Heart right ventricle (tissue), 16 donors: ENCODE results near the gene IP6K1. TPM values are rescaled to one million over a fixed set of nuclear protein-coding genes. Genes with fewer than 3 reads are reported as not detected.

Experiments used
- ATAC-seq, 8 donors: fragments of 200-7000 bp; cut with Tn5 transposase; one replicate each; pipeline ENCODE4 v1.9.1; 2020; ENCODE audit warnings: mild to moderate bottlenecking in 8 of 8, moderate library complexity in 8 of 8, moderate number of reproducible peaks in 1 of 8
- DNase-seq, 2 donors: peaks; one replicate each; pipeline ENCODE4 v3.0.0-alpha.2; 2020
- H3K27ac ChIP-seq, 10 donors: fragments of 200-600 bp; sonication (generic) in 2 of 10; one replicate each; pipeline versions ENCODE4 v1.5.0 to v1.8.0; 2020 to 2022; ENCODE audit warnings: mild to moderate bottlenecking in 3 of 10
- H3K27me3 ChIP-seq, 7 donors: fragments of 200-600 bp; one replicate each; pipeline ENCODE4 v1.8.0; 2021 to 2022; ENCODE audit warnings: mild to moderate bottlenecking in 2 of 7
- H3K36me3 ChIP-seq, 9 donors: fragments of 200-600 bp; sonication (generic) in 1 of 9; one replicate each; pipeline versions ENCODE4 v1.5.0 to v1.8.0; 2020 to 2022; ENCODE audit warnings: mild to moderate bottlenecking in 2 of 9
- H3K4me1 ChIP-seq, 9 donors: fragments of 200-600 bp; sonication (generic) in 1 of 9; one replicate each; pipeline versions ENCODE4 v1.5.0 to v1.8.0; 2020 to 2022; ENCODE audit warnings: mild to moderate bottlenecking in 4 of 9
- H3K4me3 ChIP-seq, 10 donors: fragments of 200-600 bp; sonication (generic) in 2 of 10; one replicate each; pipeline versions ENCODE4 v1.5.0 to v1.8.0; 2020 to 2022; ENCODE audit warnings: mild to moderate bottlenecking in 7 of 10, moderate library complexity in 2 of 10
- H3K9me3 ChIP-seq, 11 donors: fragments of 200-600 bp in 10 of 11; sonication (generic) in 2 of 11; one replicate each; pipeline versions ENCODE4 v1.5.0 to v1.8.0; 2013 to 2022; ENCODE audit warnings: mild to moderate bottlenecking in 2 of 11, control low read depth in 1 of 11, moderate library complexity in 1 of 11
- CTCF ChIP-seq, 9 donors: fragments of 200-600 bp; sonication (generic) in 2 of 9; IDR thresholded peaks; one replicate each; pipeline versions ENCODE4 v1.5.0 to v1.8.0; 2021 to 2022; ENCODE audit warnings: antibody characterized with exemption in 9 of 9, mild to moderate bottlenecking in 5 of 9, moderate library complexity in 1 of 9
- WGBS, 2 donors: extraction: QIAGEN DNeasy Blood & Tissue Kit; methylation state at CpG; one replicate each; pipeline ENCODE4 v1.1.7; 2013; ENCODE audit warnings: inconsistent platforms in 1 of 2; 5-methylcytosine and 5-hydroxymethylcytosine counted together
- intact Hi-C, 10 donors: fragments of 100-400 bp; cut with DNase I; formaldehyde crosslinking; loops; one replicate each; pipeline versions ENCODE4 v1.11.1 to v1.14.2; 2022
- polyA plus RNA-seq, 2 donors: library from polyadenylated mRNA; stranded (reverse); fragments of 200-250 nt; gene quantifications; one replicate each; pipeline ENCODE4 v1.2.3, GENCODE V29; 2013
- total RNA-seq, 10 donors: library from RNA; stranded (reverse); fragmentation: NEBNext Ultra II Directional in 3 of 10; extraction: Animal tissue kit (Norgen Biotek cat#: 25700) in 3 of 10; gene quantifications; one replicate each; pipeline versions ENCODE4 v1.2.1 to v1.2.4, GENCODE V29; 2021 to 2023
- donor health status: Arrhythmogenic right ventricular cardiomyopathy.
- donor health status: ischemic (EF 13 %, LVEDD 7.1; RV severe dilation, severe dysfunction).
- donor health status: healthy with polysubstance abuse.
- donor health status: DM: no; HTN: yes; CAD: no.
- donor health status: DM: no; HTN: no; CAD: no.
- donor health status: ischemic (EF 25% LVEDD 6.9; RV normal size, moderate dysfunction).
- donor health status: ischemic (EF 25% LVEDD 5.7; RV mildly dilated, moderate dysfunction).
- donor health status: healthy.
- donor health status: DM: yes; HTN: yes; CAD: no.
- donor health status: Ischemic cardiomyopathy.
- donor health status: ischemic (EF 35%, LVEDD 5.7; RV mildly dilated, moderate dysfunction).
- donor health status: nonischemic (EF 11% LVEDD 7.7; RV severe dilation, severe dysfunction).
- donor health status: DM: yes; HTN: yes; CAD: no.
- donor health status: PGD.
- donor health status: ischemic (EF 29% LVEDD 5.4; RV normal size, mild dysfunction).
- donor health status: nonischemic (EF 23%, LVEDD 6.1; RV moderate dilation, normal function).

IP6K1 gene
- total and polyA plus RNA-seq, 12 donors, result 9.0 to 24.4 (median 16.5) TPM

DNA sequence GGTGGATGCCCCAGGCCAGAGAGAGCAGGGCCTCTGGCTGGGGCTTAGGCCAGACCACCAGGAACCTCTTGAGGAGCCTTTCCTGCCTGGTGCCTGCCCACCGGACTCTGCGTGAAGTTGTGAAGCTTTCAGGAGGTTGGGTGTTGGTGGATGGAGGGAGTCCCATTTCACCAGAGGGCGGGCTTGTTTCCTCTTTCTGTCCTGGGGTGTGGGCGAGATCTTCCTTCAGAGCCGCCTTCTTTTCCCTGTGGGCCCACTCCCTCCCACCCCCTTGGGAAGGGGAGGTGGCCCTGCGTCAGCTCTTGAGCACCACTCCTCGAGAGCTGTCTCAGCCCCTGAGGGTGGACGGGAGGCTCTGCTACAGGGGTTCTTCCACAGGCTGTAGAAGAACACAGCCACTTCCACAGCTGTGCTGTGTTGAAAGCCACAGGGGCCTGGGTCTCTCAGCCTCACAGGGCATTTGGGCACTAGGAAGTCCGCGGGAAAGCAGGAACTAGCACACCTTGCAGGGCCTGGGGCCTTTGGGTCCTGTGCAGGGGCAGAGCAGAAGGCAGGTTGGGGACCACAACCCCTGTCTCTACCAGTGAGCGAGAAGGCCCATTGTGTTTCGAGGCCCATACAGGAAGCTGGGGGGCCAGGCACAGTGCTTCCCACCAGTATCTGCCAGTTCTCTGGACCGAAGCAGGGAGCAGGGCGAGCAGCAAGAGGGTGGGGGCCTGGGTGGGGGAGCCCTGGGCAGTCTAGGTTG, 69.0 kb downstream of the IP6K1 start:
- no peaks in the 10 kb centered on the region for H3K27me3 ChIP-seq
- DNase-seq, result no peak
- intact Hi-C loops, result no loop called here
- H3K4me3 ChIP-seq, result no peak overlapping the region
- H3K27ac ChIP-seq, result no peak overlapping the region
- 88 to 89% methylated on average over 14 of the region's 14 CpGs for WGBS, 2 donors
- ATAC-seq, result no peak
- TF ChIP-seq CTCF (IDR thresholded peaks at IDR 0.05), result no peak
- peaks cover 0 to 73% (median 8%) of the 10 kb centered on the region in 9 donors for H3K36me3 ChIP-seq
- H3K4me1 ChIP-seq, result peaks cover 5 to 32% (median 16%) of the 10 kb centered on the region in 9 donors
- H3K9me3 ChIP-seq, result no peaks in the 10 kb centered on the region

- intact Hi-C loops, result no loop called here
- H3K4me1 ChIP-seq, result peaks cover 5 to 26% (median 15%) of the 10 kb centered on the region in 9 donors
- ATAC-seq (no peak), DNase-seq (no peak)
- no peak overlapping the region for H3K27ac ChIP-seq
- peaks cover 0 to 73% (median 8%) of the 10 kb centered on the region in 9 donors for H3K36me3 ChIP-seq
- H3K4me3 ChIP-seq, result no peak overlapping the region
- no peak for TF ChIP-seq CTCF (IDR thresholded peaks at IDR 0.05)
- no peaks in the 10 kb centered on the region for H3K9me3 ChIP-seq
- 91% methylated on average over 16 of the region's 16 CpGs for WGBS, 2 donors
- no peaks in the 10 kb centered on the region for H3K27me3 ChIP-seq
Observed at GRCh38 chr3:49716691-49717210, 69.6 kb downstream of the IP6K1 start.

- H3K9me3 ChIP-seq, result no peaks in the 10 kb centered on the region
- 94 to 96% methylated on average over 7 of the region's 7 CpGs for WGBS, 2 donors
- intact Hi-C loops, result no loop called here
- no peak overlapping the region for H3K27ac ChIP-seq
- no peak for TF ChIP-seq CTCF (IDR thresholded peaks at IDR 0.05)
- peaks cover 0 to 71% (median 8%) of the 10 kb centered on the region in 9 donors for H3K36me3 ChIP-seq
- no peak for DNase-seq
- H3K4me3 ChIP-seq, result no peak overlapping the region
- H3K27me3 ChIP-seq, result no peaks in the 10 kb centered on the region
- H3K4me1 ChIP-seq, result peaks cover 5 to 25% (median 15%) of the 10 kb centered on the region in 9 donors
- ATAC-seq, result no peak
Observed at GRCh38 chr3:49716169-49716568, 70.2 kb downstream of the IP6K1 start.

DNA sequence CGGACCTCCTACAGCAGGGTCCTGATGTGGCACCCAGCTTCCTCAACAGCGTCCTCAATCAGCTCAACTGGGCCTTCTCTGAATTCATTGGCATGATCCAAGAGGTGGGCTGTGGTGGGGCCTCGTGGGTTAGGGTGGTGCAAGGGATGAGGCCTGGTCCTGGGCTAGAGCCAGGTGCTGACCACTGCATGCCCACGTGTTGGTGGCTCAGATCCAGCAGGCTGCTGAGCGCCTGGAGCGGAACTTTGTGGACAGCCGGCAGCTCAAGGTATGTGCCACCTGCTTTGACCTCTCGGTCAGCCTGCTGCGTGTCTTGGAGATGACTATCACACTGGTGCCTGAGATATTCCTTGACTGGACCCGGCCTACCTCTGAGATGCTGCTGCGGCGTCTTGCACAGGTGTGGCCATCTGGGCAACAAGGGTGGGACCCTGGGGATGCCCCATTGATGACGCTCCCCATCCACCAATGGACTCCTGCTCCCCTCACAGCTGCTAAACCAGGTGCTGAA, 70.7 kb downstream of the IP6K1 start:
- DNase-seq (no peak), ATAC-seq (no peak)
- intact Hi-C loops, result no loop called here
- Histone ChIP-seq H3K4me1 (peaks cover 5 to 25% (median 15%) of the 10 kb centered on the region in 9 donors), H3K4me3 (no peak overlapping the region), H3K9me3 (no peaks in the 10 kb centered on the region), H3K27ac (no peak overlapping the region), H3K27me3 (no peaks in the 10 kb centered on the region), H3K36me3 (peaks cover 0 to 71% (median 8%) of the 10 kb centered on the region in 9 donors)
- TF ChIP-seq CTCF (IDR thresholded peaks at IDR 0.05), result no peak
- WGBS, 2 donors, result 91 to 93% methylated on average over 13 of the region's 13 CpGs
